H1 (cell line): ENCODE data around the gene ACKR2. TPM values are rescaled to one million over a fixed set of nuclear protein-coding genes. Genes with fewer than 3 reads are reported as not detected.
A peak's percentile ranks its signal among the peaks of the same experiment; 100 is the strongest.

Experiments used
- CTCF ChIA-PET: fragments of 300-600 bp; sonication (Branson Sonifier 250); formaldehyde crosslinking; loops from one replicate; lab custom pipeline; 2021; ENCODE audit not compliant: partially characterized antibody; lab: Charles Lee
- POLR2A ChIA-PET: fragments of 300-600 bp; sonication (Branson Sonifier 250); formaldehyde crosslinking; loops from one replicate; lab custom pipeline; 2021; ENCODE audit warnings: inconsistent platforms; ENCODE audit not compliant: partially characterized antibody; lab: Charles Lee
- DNase-seq, 2 experiments: peaks; one replicate each; pipeline versions ENCODE4 v3.0.0 to v3.0.0-alpha.2; 2010 to 2022; ENCODE audit warnings: low spot score in 2 of 2, low read depth in 1 of 2, mixed read lengths in 1 of 2
- FAIRE-seq: peaks from 2 replicates; lab custom pipeline; 2011; peaks lifted over from hg19 to GRCh38; lab: Jason Lieb, UNC
- H2AFZ ChIP-seq: 2 replicates; pipeline ENCODE4 v1.8.1; 2012; ENCODE audit warnings: low read length, inconsistent platforms
- H2AK5ac ChIP-seq: 2 replicates; pipeline ENCODE4 v1.6.1; 2013; ENCODE audit warnings: low read depth, low read length
- H2BK120ac ChIP-seq: replicated peaks from 2 replicates; pipeline ENCODE3; 2013; ENCODE audit warnings: low read depth, low read length, inconsistent platforms
- H2BK12ac ChIP-seq: 2 replicates; pipeline ENCODE4 v1.6.1; 2013; ENCODE audit warnings: low read depth, low read length
- H2BK15ac ChIP-seq: 2 replicates; pipeline ENCODE4 v1.6.1; 2013; ENCODE audit warnings: low read length
- H2BK20ac ChIP-seq: 2 replicates; pipeline ENCODE4 v1.6.1; 2013; ENCODE audit warnings: low read length
- H2BK5ac ChIP-seq: 2 replicates; pipeline ENCODE4 v1.6.1; 2013; ENCODE audit warnings: low read depth, low read length
- H3K14ac ChIP-seq: 2 replicates; pipeline ENCODE4 v1.6.1; 2013; ENCODE audit warnings: inconsistent platforms; ENCODE audit not compliant: insufficient read length
- H3K18ac ChIP-seq: 2 replicates; pipeline ENCODE4 v1.6.1; 2013; ENCODE audit warnings: low read length; ENCODE audit errors: extremely low read depth
- H3K23ac ChIP-seq: 2 replicates; pipeline ENCODE4 v1.6.1; 2013; ENCODE audit warnings: inconsistent platforms; ENCODE audit not compliant: insufficient read length
- H3K23me2 ChIP-seq: 2 replicates; pipeline ENCODE4 v1.6.1; 2013; ENCODE audit warnings: low read depth, low read length
- H3K27ac ChIP-seq: 2 replicates; pipeline ENCODE4 v1.6.1; 2011; ENCODE audit warnings: low read depth, low read length, inconsistent platforms
- H3K27me3 ChIP-seq, 4 experiments: replicated peaks in 1 of 4; 1 replicate in 1 of 4; 2 replicates in 3 of 4; pipeline versions ENCODE4 v1.6.1 to v1.8.1; 2011 to 2013; ENCODE audit warnings: low read length in 3 of 4, mild to moderate bottlenecking in 3 of 4, inconsistent platforms in 2 of 4, mixed read lengths in 2 of 4, moderate library complexity in 1 of 4; ENCODE audit not compliant: control insufficient read depth in 3 of 4, insufficient read depth in 3 of 4; ENCODE audit errors: extremely low read depth in 1 of 4
- H3K36me3 ChIP-seq, 4 experiments: 2 replicates each; pipeline versions ENCODE4 v1.6.1 to v1.8.1; 2011 to 2013; ENCODE audit warnings: mild to moderate bottlenecking in 4 of 4, low read length in 3 of 4, moderate library complexity in 2 of 4, control low read depth in 1 of 4, inconsistent platforms in 1 of 4; ENCODE audit not compliant: insufficient read depth in 4 of 4, control insufficient read depth in 2 of 4
- H3K4ac ChIP-seq: replicated peaks from 2 replicates; pipeline ENCODE3; 2013; ENCODE audit warnings: low read length, low read depth, mixed read lengths, inconsistent platforms; ENCODE audit not compliant: insufficient read length
- H3K4me1 ChIP-seq, 4 experiments: replicated peaks in 1 of 4; 1 replicate in 1 of 4; 2 replicates in 3 of 4; pipeline versions ENCODE4 v1.6.1 to v1.8.1; 2011 to 2013; ENCODE audit warnings: low read length in 3 of 4, inconsistent platforms in 2 of 4, mixed read lengths in 1 of 4; ENCODE audit not compliant: insufficient read depth in 4 of 4, control insufficient read depth in 3 of 4
- H3K4me2 ChIP-seq, 2 experiments: 2 replicates each; pipeline versions ENCODE4 v1.6.1 to v1.8.1; 2011 to 2013; ENCODE audit warnings: low read depth in 2 of 2, low read length in 2 of 2, control low read depth in 1 of 2, inconsistent platforms in 1 of 2, mild to moderate bottlenecking in 1 of 2; ENCODE audit not compliant: insufficient read depth in 1 of 2
- H3K4me3 ChIP-seq, 4 experiments: fragments of 200-600, 300-600 bp in 1 of 4; sonication (generic), shearing (Covaris generic), sonication (Bioruptor Twin) in 1 of 4; 2 replicates each; pipeline versions ENCODE4 v1.5.1 to v1.8.1; 2011 to 2016; ENCODE audit warnings: low read length in 4 of 4, low read depth in 3 of 4, control low read depth in 2 of 4, inconsistent platforms in 2 of 4, mild to moderate bottlenecking in 2 of 4, mixed read lengths in 1 of 4, moderate library complexity in 1 of 4; ENCODE audit not compliant: insufficient read depth in 2 of 4; ENCODE audit errors: extremely low read depth in 1 of 4
- H3K56ac ChIP-seq: replicated peaks from 2 replicates; pipeline ENCODE3; 2013; ENCODE audit warnings: low read depth, mild to moderate bottlenecking, mixed read lengths, low read length, inconsistent platforms; ENCODE audit not compliant: insufficient read length
- H3K79me1 ChIP-seq: 2 replicates; pipeline ENCODE4 v1.6.1; 2013; ENCODE audit warnings: low read depth, low read length, control low read depth
- H3K79me2 ChIP-seq, 2 experiments: 2 replicates each; pipeline versions ENCODE4 v1.6.1 to v1.8.1; 2012 to 2013; ENCODE audit warnings: low read length in 2 of 2, mild to moderate bottlenecking in 2 of 2, inconsistent platforms in 1 of 2; ENCODE audit not compliant: insufficient read depth in 2 of 2, control insufficient read depth in 1 of 2
- H3K9ac ChIP-seq, 4 experiments: replicated peaks in 1 of 4; 1 replicate in 1 of 4; 2 replicates in 3 of 4; pipeline versions ENCODE4 v1.6.1 to v1.8.1; 2011 to 2013; ENCODE audit warnings: low read depth in 3 of 4, low read length in 3 of 4, control low read depth in 2 of 4, mild to moderate bottlenecking in 2 of 4, moderate library complexity in 2 of 4, inconsistent platforms in 1 of 4; ENCODE audit errors: extremely low read depth in 1 of 4
- H3K9me3 ChIP-seq, 2 experiments: 2 replicates each; pipeline versions ENCODE4 v1.6.1 to v1.8.1; 2012 to 2013; ENCODE audit warnings: mild to moderate bottlenecking in 2 of 2, moderate library complexity in 2 of 2, control low read depth in 1 of 2, inconsistent platforms in 1 of 2, low read depth in 1 of 2, low read length in 1 of 2, mixed read lengths in 1 of 2; ENCODE audit not compliant: insufficient read depth in 2 of 2
- H4K20me1 ChIP-seq, 2 experiments: replicated peaks in 1 of 2; 2 replicates each; pipeline versions ENCODE3 to v1.8.1; 2011 to 2013; ENCODE audit warnings: inconsistent platforms in 2 of 2, low read length in 2 of 2, mild to moderate bottlenecking in 1 of 2; ENCODE audit not compliant: insufficient read depth in 2 of 2, control insufficient read depth in 1 of 2
- H4K5ac ChIP-seq: 2 replicates; pipeline ENCODE4 v1.6.1; 2013; ENCODE audit warnings: low read length, low read depth, mixed read lengths, inconsistent platforms; ENCODE audit not compliant: insufficient read length
- H4K8ac ChIP-seq: 2 replicates; pipeline ENCODE4 v1.8.0; 2013; ENCODE audit warnings: mild to moderate bottlenecking, moderate library complexity, low read length, inconsistent platforms; ENCODE audit not compliant: insufficient read depth; ENCODE audit errors: extremely low read depth
- H4K91ac ChIP-seq: replicated peaks from 2 replicates; pipeline ENCODE3; 2013; ENCODE audit warnings: low read length, mixed read lengths, inconsistent platforms; ENCODE audit not compliant: insufficient read length
- JUN ChIP-seq: IDR thresholded peaks from 2 replicates; pipeline ENCODE4 v1.6.1; 2011; ENCODE audit warnings: low read depth, mild to moderate bottlenecking, improper control_type of control experiment, low read length
- KDM4A ChIP-seq: IDR thresholded peaks from one replicate; pipeline ENCODE4 v1.7.1; 2012; ENCODE audit warnings: low read depth, mild to moderate bottlenecking, moderate library complexity, low read length, inconsistent platforms; ENCODE audit not compliant: severe bottlenecking
- SP2 ChIP-seq: IDR thresholded peaks from 2 replicates; pipeline ENCODE4 v1.6.1; 2012; ENCODE audit warnings: mild to moderate bottlenecking, low read length, inconsistent platforms
- SRF ChIP-seq: IDR thresholded peaks from 2 replicates; pipeline ENCODE4 v1.6.1; 2011; ENCODE audit warnings: mild to moderate bottlenecking, low read depth, low read length, moderate library complexity
- WGBS, 2 experiments: shearing (Covaris generic) in 1 of 2; methylation state at CpG; one replicate each; pipeline versions ENCODE4 v1.1.6 to v1.1.7; 2013 to 2015; ENCODE audit warnings: low lambda C conversion rate in 2 of 2, mixed read lengths in 2 of 2, inconsistent platforms in 1 of 2, low coverage in 1 of 2, missing lambda C conversion rate in 1 of 2; ENCODE audit not compliant: insufficient replicate concordance in 2 of 2, insufficient coverage in 1 of 2, insufficient read length in 1 of 2; ENCODE audit errors: extremely low coverage in 1 of 2, missing lambda C conversion rate in 1 of 2; 5-methylcytosine and 5-hydroxymethylcytosine counted together
- polyA plus RNA-seq, 7 experiments: library from polyadenylated mRNA; depleted of rRNA in 3 of 7; stranded (reverse) in 5 of 7; unstranded in 2 of 7; fragments of >200 nt in 5 of 7; fragments of 200-250 nt in 2 of 7; gene quantifications; 1 replicate in 5 of 7; 2 replicates in 1 of 7; 4 replicates in 1 of 7; pipeline versions ENCODE4 v1.2.1 to v1.2.3, GENCODE V29; 2011 to 2013; ENCODE audit warnings: missing spikeins in 2 of 7, mixed read lengths in 2 of 7
- total RNA-seq: library from RNA; stranded (reverse); fragmentation: NEBNext Ultra II Directional; extraction: Animal tissue kit (Norgen Biotek cat#: 25700); gene quantifications from 2 replicates; pipeline ENCODE4 v1.2.1, GENCODE V29; 2021

ACKR2 gene
- total and polyA plus RNA-seq, 2 of the 8 experiments (the other 6 are each of a cell fraction or from before 2014, with no cell fraction given), result 0.09 to 0.12 TPM

DNA sequence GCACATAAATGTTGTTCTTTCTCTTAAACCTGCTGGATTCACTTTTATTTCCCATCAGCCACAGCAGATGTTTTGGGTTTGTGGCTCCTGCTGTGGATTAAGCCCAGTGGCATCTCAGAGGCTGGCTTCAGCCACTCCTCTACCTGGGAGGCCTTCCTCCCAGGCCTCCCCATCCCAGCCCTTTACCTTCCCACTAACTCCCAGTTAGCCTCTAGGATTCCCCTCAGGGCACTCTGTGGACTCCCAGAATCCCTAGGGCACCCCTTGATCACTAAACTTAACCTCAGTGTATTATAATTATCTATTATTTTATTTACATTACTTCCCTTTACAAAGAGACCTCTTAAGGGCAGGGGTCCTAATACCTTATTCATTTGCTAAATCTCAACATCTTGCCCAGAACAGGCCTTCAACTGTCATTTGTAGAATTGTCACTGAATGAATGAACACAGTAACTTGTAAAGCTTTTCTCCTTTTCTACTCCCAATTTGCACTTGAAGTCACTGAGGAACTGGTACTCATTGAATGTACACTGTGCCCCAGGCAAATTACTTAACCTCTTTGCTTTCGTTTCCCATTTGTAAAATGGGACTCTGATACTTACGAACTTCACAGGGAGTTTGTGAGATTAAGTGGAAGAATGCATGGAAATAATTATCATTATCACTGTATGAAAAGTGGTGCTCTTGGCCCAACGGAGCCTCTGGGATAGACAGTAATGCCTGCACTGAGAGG, 44.5 kb upstream of the ACKR2 start:
- H3K79me1 ChIP-seq, result no peaks in the 10 kb centered on the region
- H2AK5ac ChIP-seq, result no peak overlapping the region
- H3K9me3 ChIP-seq, result peaks cover 0 to 5% of the 10 kb centered on the region in 2 experiments; a peak in 1 of 4 replicates
- no peak overlapping the region for H3K4ac ChIP-seq
- ChIA-PET CTCF (interaction anchor here (1.4 to 4.0 kb wide), 4 partner anchors 8 to 15 kb away, joined by 3 to 24 read pairs (median 8); no protein-coding TSS in a partner anchor), POLR2A (no interaction called here)
- H2BK12ac ChIP-seq, result no peak overlapping the region
- no peak overlapping the region for H2AFZ ChIP-seq
- H3K36me3 ChIP-seq, result peaks cover 0 to 2% (median 0%) of the 10 kb centered on the region in 4 experiments; a peak in 1 of 8 replicates
- 85% methylated on average over 3 of the region's 3 CpGs; no CpG with 5 or more reads in 1 of the 2 experiments for WGBS, 2 experiments
- H3K4me2 ChIP-seq, result no peak overlapping the region
- no peak overlapping the region for H3K27ac ChIP-seq
- H3K4me3 ChIP-seq, result no peak overlapping the region
- H2BK5ac ChIP-seq, result no peak overlapping the region
- no peaks in the 10 kb centered on the region for H3K23me2 ChIP-seq
- no peak overlapping the region for H3K23ac ChIP-seq
- DNase-seq, result no peak
- H4K5ac ChIP-seq, result no peak overlapping the region
- H4K20me1 ChIP-seq, result no peaks in the 10 kb centered on the region
- H3K18ac ChIP-seq, result no peak overlapping the region
- H4K91ac ChIP-seq, result no peak overlapping the region
- peak overlapping the region; percentile 92 for H2BK120ac ChIP-seq
- H3K4me1 ChIP-seq, result peaks cover 1 to 12% (median 3%) of the 10 kb centered on the region in 4 experiments; a peak in 4 of 7 replicates
- no peak overlapping the region for H3K56ac ChIP-seq
- H3K14ac ChIP-seq, result no peak overlapping the region
- no peak overlapping the region; the same call in 1 of the 2 replicates for H4K8ac ChIP-seq
- H2BK20ac ChIP-seq, result no peak overlapping the region; the same call in 1 of the 2 replicates
- H3K9ac ChIP-seq, result no peak overlapping the region
- no peaks in the 10 kb centered on the region for H3K27me3 ChIP-seq
- H2BK15ac ChIP-seq, result no peak overlapping the region
- FAIRE-seq, result no peak
- no peaks in the 10 kb centered on the region for H3K79me2 ChIP-seq
- no peak for TF ChIP-seq JUN
- TF ChIP-seq SP2, result no peak
- no peak for TF ChIP-seq KDM4A
- no peak for TF ChIP-seq SRF
